ENCODE data around the gene SCGB1C1.

GRCh38 chr11:210803-211180 is 17.9 kb downstream of the SCGB1C1 start:
- TF ChIP-seq CTCF (IDR thresholded peaks at IDR 0.05) (no peak), POLR2A (IDR thresholded peaks at IDR 0.05) (no peak), EP300 (IDR thresholded peaks at IDR 0.05) (no peak)

Data from tibial nerve (tissue), 4 donors.